GM12878 (cell line): ENCODE measurements around the gene SGSM2. TPM values are rescaled to one million over a fixed set of nuclear protein-coding genes. Genes with fewer than 3 reads are reported as not detected.

Source experiments
- ATAC-seq: fragments of 200-7000 bp; cut with Tn5 transposase; 3 replicates; pipeline ENCODE4 v1.9.1; 2020; ENCODE audit warnings: mild to moderate bottlenecking, moderate library complexity
- BruUV-seq: library from RNA; stranded (reverse); fragments of 400-500 nt; replicated peaks from 2 replicates; lab custom pipeline; 2021; lab: Mats Ljungman, UMichigan
- CTCF ChIA-PET: fragments of 300-600 bp; sonication (Branson Sonifier 250); formaldehyde crosslinking; extraction: SDS; loops from one replicate; lab custom pipeline; 2021; ENCODE audit warnings: inconsistent platforms; lab: Yijun Ruan, JAX
- POLR2A ChIA-PET: fragments of 350-600 bp; formaldehyde crosslinking; extraction: SDS; loops from one replicate; lab custom pipeline; 2021; ENCODE audit warnings: inconsistent platforms; lab: Charles Lee
- RAD21 ChIA-PET: fragments of 300-600 bp; sonication (Branson Sonifier 250); formaldehyde crosslinking; loops from one replicate; lab custom pipeline; 2023; ENCODE audit warnings: antibody characterized with exemption; ENCODE audit not compliant: unreplicated experiment; lab: Charles Lee
- SMC1A ChIA-PET: fragments of 300-600 bp; sonication (Branson Sonifier 250); formaldehyde crosslinking; loops from one replicate; lab custom pipeline; 2023; ENCODE audit not compliant: unreplicated experiment, uncharacterized antibody; lab: Charles Lee
- DNase-seq: peaks from one replicate; pipeline ENCODE4 v3.0.0-alpha.2; 2011; ENCODE audit warnings: low read depth, low spot score
- FAIRE-seq: peaks from 3 replicates; lab custom pipeline; 2011; peaks lifted over from hg19 to GRCh38; lab: Jason Lieb, UNC
- H2AFZ ChIP-seq: 2 replicates; pipeline ENCODE4 v1.6.0; 2011; ENCODE audit warnings: low read depth, low read length, control low read depth; ENCODE audit not compliant: control insufficient read depth
- H3K27ac ChIP-seq: 2 replicates; pipeline ENCODE4 v1.5.1; 2011; ENCODE audit warnings: control low read depth; ENCODE audit not compliant: control insufficient read depth, insufficient read depth
- H3K27me3 ChIP-seq, 2 experiments: replicated peaks in 1 of 2; 2 replicates each; pipeline versions ENCODE4 v1.6.0 to v1.6.1; 2011; ENCODE audit warnings: low read length in 1 of 2; ENCODE audit not compliant: control insufficient read depth in 2 of 2, insufficient read depth in 2 of 2
- H3K36me3 ChIP-seq, 2 experiments: 2 replicates each; pipeline ENCODE4 v1.5.1; 2011; ENCODE audit warnings: low read length in 1 of 2; ENCODE audit not compliant: control insufficient read depth in 2 of 2, insufficient read depth in 2 of 2
- H3K4me1 ChIP-seq: 2 replicates; pipeline ENCODE4 v1.6.1; 2011; ENCODE audit warnings: mild to moderate bottlenecking, low read length, moderate library complexity, mixed read lengths; ENCODE audit not compliant: control insufficient read depth, insufficient read depth
- H3K4me2 ChIP-seq: 2 replicates; pipeline ENCODE4 v1.6.0; 2011; ENCODE audit warnings: control low read depth; ENCODE audit not compliant: control insufficient read depth, insufficient read depth
- H3K4me3 ChIP-seq: fragments of 200-600 bp; sonication (generic); 2 replicates; pipeline ENCODE4 v1.5.1; 2016
- H3K79me2 ChIP-seq: 2 replicates; pipeline ENCODE4 v1.6.0; 2011; ENCODE audit warnings: low read length; ENCODE audit not compliant: control insufficient read depth, insufficient read depth
- H3K9ac ChIP-seq: 2 replicates; pipeline ENCODE4 v1.8.0; 2011; ENCODE audit warnings: low read length, control low read depth, mixed read lengths; ENCODE audit not compliant: control insufficient read depth, insufficient read depth
- H3K9me3 ChIP-seq: replicated peaks from 3 replicates; pipeline ENCODE4 v1.5.1; 2011; ENCODE audit warnings: mild to moderate bottlenecking, low read length; ENCODE audit not compliant: control insufficient read depth, insufficient read depth
- H4K20me1 ChIP-seq: 2 replicates; pipeline ENCODE4 v1.6.0; 2011; ENCODE audit not compliant: control insufficient read depth, insufficient read depth
- BCL11A ChIP-seq: IDR thresholded peaks from 2 replicates; pipeline ENCODE4 v1.6.1; 2011; ENCODE audit warnings: low read depth, low read length
- DPF2 ChIP-seq: fragments of 450-650 bp; IDR thresholded peaks from 2 replicates; pipeline ENCODE4 v1.6.1; 2017; ENCODE audit warnings: mild to moderate bottlenecking
- EP300 ChIP-seq, 2 experiments: fragments of 150-350 bp in 1 of 2; IDR thresholded peaks; 2 replicates each; pipeline ENCODE4 v1.6.1; 2011 to 2012; ENCODE audit warnings: low read depth in 2 of 2, low read length in 2 of 2, borderline replicate concordance in 1 of 2, improper control_type of control experiment in 1 of 2, inconsistent platforms in 1 of 2; ENCODE audit not compliant: control insufficient read depth in 1 of 2
- NFXL1 ChIP-seq: fragments of 450-650 bp; IDR thresholded peaks from 2 replicates; pipeline ENCODE4 v1.6.1; 2017; ENCODE audit warnings: antibody characterized with exemption, mild to moderate bottlenecking, borderline replicate concordance
- POLR2AphosphoS5 ChIP-seq: IDR thresholded peaks from 2 replicates; pipeline ENCODE4 v1.6.1; 2011; ENCODE audit warnings: mild to moderate bottlenecking, low read length, inconsistent platforms
- RAD51 ChIP-seq: fragments of 450-650 bp; IDR thresholded peaks from 2 replicates; pipeline ENCODE4 v1.6.1; 2016; ENCODE audit warnings: moderate library complexity, mild to moderate bottlenecking, inconsistent platforms
- RUNX3 ChIP-seq: IDR thresholded peaks from 2 replicates; pipeline ENCODE4 v1.6.1; 2012; ENCODE audit warnings: low read length, inconsistent platforms
- SMAD5 ChIP-seq: IDR thresholded peaks from 2 replicates; pipeline ENCODE4 v1.6.1; 2016; ENCODE audit warnings: antibody characterized with exemption, low read depth
- ZNF207 ChIP-seq: fragments of 450-650 bp; IDR thresholded peaks from 2 replicates; pipeline ENCODE4 v1.6.1; 2014; ENCODE audit warnings: antibody characterized with exemption, mild to moderate bottlenecking, borderline replicate concordance
- ZNF274 ChIP-seq: IDR thresholded peaks from one replicate; pipeline ENCODE4 v1.8.0; 2011; ENCODE audit not compliant: insufficient read length, insufficient read depth
- WGBS: methylation state at CpG from one replicate; pipeline ENCODE4 v1.1.6; 2016; ENCODE audit warnings: low lambda C conversion rate; ENCODE audit not compliant: insufficient replicate concordance, insufficient coverage; ENCODE audit errors: missing lambda C conversion rate; 5-methylcytosine and 5-hydroxymethylcytosine counted together
- in situ Hi-C: fragments of 300-500 bp; cut with MboI; formaldehyde crosslinking; loops from 9 replicates; pipeline ENCODE4 v1.14.3; 2018; ENCODE audit warnings: mixed read lengths
- intact Hi-C: fragments of 100-400 bp; cut with micrococcal nuclease; formaldehyde crosslinking; loops from one replicate; pipeline ENCODE4 v1.14.2; 2022; ENCODE audit not compliant: unreplicated experiment
- polyA plus RNA-seq, 11 experiments: library from polyadenylated mRNA; depleted of rRNA in 4 of 11; unstranded in 6 of 11; stranded (reverse) in 5 of 11; fragments of >200 nt; fragmentation: Nextera tagmentation in 4 of 11; fragmentation: Illumina TruSeq in 1 of 11; extraction: Ambion mirVana in 4 of 11; extraction: Trizol in 1 of 11; gene quantifications; 1 replicate in 1 of 11; 2 replicates in 10 of 11; pipeline versions ENCODE4 v1.2.1 to v1.2.3, GENCODE V29; 2011 to 2016; ENCODE audit warnings: inconsistent platforms in 2 of 11, missing spikeins in 2 of 11, low read depth in 1 of 11
- total RNA-seq, 4 experiments: library from RNA; depleted of rRNA in 3 of 4; stranded (reverse); fragments of >200 nt in 3 of 4; fragmentation: Illumina TruSeq in 1 of 4; extraction: Trizol in 1 of 4; gene quantifications; 2 replicates each; pipeline versions ENCODE4 v1.2.1 to v1.2.3, GENCODE V29; 2013 to 2021
- TF ChIP-seq, protein P1 (sequence below): fragments of 450-650 bp; IDR thresholded peaks from 2 replicates; pipeline ENCODE4 v1.6.1; 2017; ENCODE audit warnings: mild to moderate bottlenecking, moderate library complexity
- TF ChIP-seq, protein P2 (sequence below): IDR thresholded peaks from 2 replicates; pipeline ENCODE4 v1.6.1; 2012; ENCODE audit warnings: low read depth, low read length, improper control_type of control experiment
- TF ChIP-seq, protein P3 (sequence below): fragments of 450-650 bp; IDR thresholded peaks from 2 replicates; pipeline ENCODE4 v1.6.1; 2014; ENCODE audit warnings: mild to moderate bottlenecking
- TF ChIP-seq, protein P4 (sequence below): fragments of 450-650 bp; IDR thresholded peaks from 2 replicates; pipeline ENCODE4 v1.6.1; 2017; ENCODE audit warnings: mild to moderate bottlenecking

Gene SGSM2
- total and polyA plus RNA-seq, 10 of the 15 experiments (the other 5 are each of a cell fraction or from before 2014, with no cell fraction given) = 0.50 to 50.9 (median 18.5) TPM

DNA sequence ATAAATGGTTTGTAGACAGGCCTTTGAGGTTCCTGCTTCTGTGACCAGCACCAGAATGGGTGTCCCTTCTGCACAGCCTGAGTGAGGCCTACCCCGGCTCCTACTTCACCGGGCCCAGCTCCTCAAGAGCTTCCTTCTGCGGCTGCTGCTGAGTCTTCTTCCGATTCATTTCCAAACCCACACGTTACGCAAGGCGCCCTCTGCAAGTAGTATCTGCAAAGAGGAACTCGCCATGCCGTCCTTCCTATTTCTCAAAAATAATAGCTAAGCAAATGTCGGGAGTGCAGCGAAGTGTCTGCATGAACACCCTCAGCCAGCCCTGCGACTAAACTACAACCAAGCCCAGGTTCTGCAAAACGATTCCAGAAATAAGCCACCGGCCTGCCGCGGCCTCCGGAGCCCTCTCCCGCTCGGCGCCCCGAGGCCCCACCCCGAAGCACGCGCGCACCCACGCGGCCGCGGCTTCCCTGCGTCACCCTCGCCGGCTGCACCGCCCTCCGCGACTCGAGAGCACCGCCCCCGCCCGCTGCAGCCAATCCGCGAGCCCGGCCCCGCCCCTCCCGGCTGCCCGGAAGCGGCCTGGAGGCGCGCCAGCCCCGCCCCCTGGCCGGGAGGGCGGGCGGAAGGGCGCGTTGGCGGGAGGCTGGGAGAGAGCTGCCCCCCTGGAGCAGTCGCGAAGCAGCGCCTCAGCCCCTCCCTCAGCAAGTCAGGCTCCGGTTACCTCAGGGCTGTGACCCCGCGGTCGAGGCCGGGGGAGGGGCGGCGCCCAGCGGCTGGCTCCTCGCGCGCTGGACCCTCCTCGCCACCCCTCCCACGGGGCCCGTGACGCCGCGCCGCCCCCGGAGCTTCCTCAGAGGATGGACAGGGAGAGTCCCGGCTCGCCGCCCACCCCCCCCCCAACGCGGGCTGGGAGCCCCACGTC, 55.2 kb downstream of the SGSM2 start:
- FAIRE-seq (peak; percentile 96), ATAC-seq (peak; percentile 68), DNase-seq (peak; percentile 60)
- Histone ChIP-seq H3K4me3 (peak overlapping the region; percentile 78), H3K9ac (peak overlapping the region; percentile 77), H2AFZ (peak overlapping the region; percentile 79), H3K4me1 (peaks cover 27% of the 10 kb centered on the region), H3K79me2 (peaks cover 8% of the 10 kb centered on the region), H3K27ac (peak overlapping the region; percentile 86), H3K9me3 (no peaks in the 10 kb centered on the region), H3K27me3 (no peaks in the 10 kb centered on the region), H3K4me2 (peak overlapping the region; percentile 46), H3K36me3 (peaks cover 1 to 4% of the 10 kb centered on the region in 2 experiments; a peak in 2 of 4 replicates), H4K20me1 (no peaks in the 10 kb centered on the region)
- intact Hi-C loops (loop anchor here (1.0 to 2.0 kb wide), 2 partner anchors 9 to 318 kb away; partner anchors contain the start of genes CLUH and MNT), in situ Hi-C loops (no loop called here)
- 2% methylated on average over 68 of the region's 83 CpGs for WGBS
- ChIA-PET RAD21 (interaction anchor here (0.6 to 3.8 kb wide), 5 partner anchors 10 to 89 kb away, joined by 3 to 50 read pairs (median 24); partner anchors contain the start of genes SMG6 and SRR), CTCF (interaction anchor here (1.3 to 4.7 kb wide), 5 partner anchors 9 to 40 kb away, joined by 3 to 73 read pairs (median 9); no protein-coding TSS in a partner anchor), SMC1A (interaction anchor here (0.7 to 3.0 kb wide), 7 partner anchors 10 to 148 kb away, joined by 3 to 34 read pairs (median 5); partner anchors contain the start of gene TSR1), POLR2A (interaction anchor here (0.6 to 3.3 kb wide), 8 partner anchors 10 to 709 kb away, joined by 3 to 16 read pairs (median 4); no protein-coding TSS in a partner anchor)
- TSS peak; percentile 52 for BruUV-seq
- TF ChIP-seq EP300 (IDR thresholded peaks at IDR 0.05; ENCODE audit: borderline replicate concordance in 1 of 2, control insufficient read depth in 1 of 2, low read depth in 2 of 2, low read length in 2 of 2) (0 out of 4 replicates have a peak, but pooled peaks of 1 of the 2 experiments have one; percentile 24), ZNF207 (0 out of 2 replicates have a peak, but pooled peaks have one; percentile 27), RAD51 (no peak), NFXL1 (peak; percentile 22; the same call in 1 of the 2 replicates), RUNX3 (peak; percentile 73), POLR2AphosphoS5 (peak; percentile 40; the same call in 1 of the 2 replicates), BCL11A (no peak), DPF2 (peak; percentile 53), ZNF274 (no peak), SMAD5 (no peak)
- TF ChIP-seq, protein P1, sequence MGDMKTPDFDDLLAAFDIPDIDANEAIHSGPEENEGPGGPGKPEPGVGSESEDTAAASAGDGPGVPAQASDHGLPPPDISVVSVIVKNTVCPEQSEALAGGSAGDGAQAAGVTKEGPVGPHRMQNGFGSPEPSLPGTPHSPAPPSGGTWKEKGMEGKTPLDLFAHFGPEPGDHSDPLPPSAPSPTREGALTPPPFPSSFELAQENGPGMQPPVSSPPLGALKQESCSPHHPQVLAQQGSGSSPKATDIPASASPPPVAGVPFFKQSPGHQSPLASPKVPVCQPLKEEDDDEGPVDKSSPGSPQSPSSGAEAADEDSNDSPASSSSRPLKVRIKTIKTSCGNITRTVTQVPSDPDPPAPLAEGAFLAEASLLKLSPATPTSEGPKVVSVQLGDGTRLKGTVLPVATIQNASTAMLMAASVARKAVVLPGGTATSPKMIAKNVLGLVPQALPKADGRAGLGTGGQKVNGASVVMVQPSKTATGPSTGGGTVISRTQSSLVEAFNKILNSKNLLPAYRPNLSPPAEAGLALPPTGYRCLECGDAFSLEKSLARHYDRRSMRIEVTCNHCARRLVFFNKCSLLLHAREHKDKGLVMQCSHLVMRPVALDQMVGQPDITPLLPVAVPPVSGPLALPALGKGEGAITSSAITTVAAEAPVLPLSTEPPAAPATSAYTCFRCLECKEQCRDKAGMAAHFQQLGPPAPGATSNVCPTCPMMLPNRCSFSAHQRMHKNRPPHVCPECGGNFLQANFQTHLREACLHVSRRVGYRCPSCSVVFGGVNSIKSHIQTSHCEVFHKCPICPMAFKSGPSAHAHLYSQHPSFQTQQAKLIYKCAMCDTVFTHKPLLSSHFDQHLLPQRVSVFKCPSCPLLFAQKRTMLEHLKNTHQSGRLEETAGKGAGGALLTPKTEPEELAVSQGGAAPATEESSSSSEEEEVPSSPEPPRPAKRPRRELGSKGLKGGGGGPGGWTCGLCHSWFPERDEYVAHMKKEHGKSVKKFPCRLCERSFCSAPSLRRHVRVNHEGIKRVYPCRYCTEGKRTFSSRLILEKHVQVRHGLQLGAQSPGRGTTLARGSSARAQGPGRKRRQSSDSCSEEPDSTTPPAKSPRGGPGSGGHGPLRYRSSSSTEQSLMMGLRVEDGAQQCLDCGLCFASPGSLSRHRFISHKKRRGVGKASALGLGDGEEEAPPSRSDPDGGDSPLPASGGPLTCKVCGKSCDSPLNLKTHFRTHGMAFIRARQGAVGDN = peak; percentile 68; the same call in 1 of the 2 replicates
- TF ChIP-seq, protein P2, sequence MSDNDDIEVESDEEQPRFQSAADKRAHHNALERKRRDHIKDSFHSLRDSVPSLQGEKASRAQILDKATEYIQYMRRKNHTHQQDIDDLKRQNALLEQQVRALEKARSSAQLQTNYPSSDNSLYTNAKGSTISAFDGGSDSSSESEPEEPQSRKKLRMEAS = peak; percentile 76; the same call in 1 of the 2 replicates
- TF ChIP-seq, protein P3, sequence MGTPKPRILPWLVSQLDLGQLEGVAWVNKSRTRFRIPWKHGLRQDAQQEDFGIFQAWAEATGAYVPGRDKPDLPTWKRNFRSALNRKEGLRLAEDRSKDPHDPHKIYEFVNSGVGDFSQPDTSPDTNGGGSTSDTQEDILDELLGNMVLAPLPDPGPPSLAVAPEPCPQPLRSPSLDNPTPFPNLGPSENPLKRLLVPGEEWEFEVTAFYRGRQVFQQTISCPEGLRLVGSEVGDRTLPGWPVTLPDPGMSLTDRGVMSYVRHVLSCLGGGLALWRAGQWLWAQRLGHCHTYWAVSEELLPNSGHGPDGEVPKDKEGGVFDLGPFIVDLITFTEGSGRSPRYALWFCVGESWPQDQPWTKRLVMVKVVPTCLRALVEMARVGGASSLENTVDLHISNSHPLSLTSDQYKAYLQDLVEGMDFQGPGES = peak; percentile 43; the same call in 1 of the 2 replicates
- TF ChIP-seq, protein P4, sequence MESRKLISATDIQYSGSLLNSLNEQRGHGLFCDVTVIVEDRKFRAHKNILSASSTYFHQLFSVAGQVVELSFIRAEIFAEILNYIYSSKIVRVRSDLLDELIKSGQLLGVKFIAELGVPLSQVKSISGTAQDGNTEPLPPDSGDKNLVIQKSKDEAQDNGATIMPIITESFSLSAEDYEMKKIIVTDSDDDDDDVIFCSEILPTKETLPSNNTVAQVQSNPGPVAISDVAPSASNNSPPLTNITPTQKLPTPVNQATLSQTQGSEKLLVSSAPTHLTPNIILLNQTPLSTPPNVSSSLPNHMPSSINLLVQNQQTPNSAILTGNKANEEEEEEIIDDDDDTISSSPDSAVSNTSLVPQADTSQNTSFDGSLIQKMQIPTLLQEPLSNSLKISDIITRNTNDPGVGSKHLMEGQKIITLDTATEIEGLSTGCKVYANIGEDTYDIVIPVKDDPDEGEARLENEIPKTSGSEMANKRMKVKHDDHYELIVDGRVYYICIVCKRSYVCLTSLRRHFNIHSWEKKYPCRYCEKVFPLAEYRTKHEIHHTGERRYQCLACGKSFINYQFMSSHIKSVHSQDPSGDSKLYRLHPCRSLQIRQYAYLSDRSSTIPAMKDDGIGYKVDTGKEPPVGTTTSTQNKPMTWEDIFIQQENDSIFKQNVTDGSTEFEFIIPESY = no peak
